ENCODE data around the gene PTCRA.

DNA sequence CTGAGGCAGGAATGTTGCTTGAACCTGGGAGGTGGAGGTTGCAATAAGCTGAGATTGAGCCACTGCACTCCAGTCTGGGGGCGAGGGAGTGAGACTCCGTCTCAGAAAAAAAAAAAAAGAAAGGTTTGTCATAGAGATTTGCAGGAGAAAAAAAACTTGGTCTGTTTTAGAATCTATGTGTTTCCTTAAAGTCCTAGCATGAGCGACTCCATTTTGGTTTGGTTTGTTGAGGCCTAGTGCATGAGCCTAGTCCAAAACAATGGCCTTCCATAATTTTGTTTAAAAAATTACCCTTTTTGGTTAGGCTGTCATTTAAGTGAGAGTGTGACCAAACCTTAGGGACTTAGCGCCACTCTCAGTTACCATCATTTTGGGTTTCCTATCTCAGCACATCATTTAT lies 36.5 kb downstream of the PTCRA start:
- no peak for TF ChIP-seq POLR2A (IDR thresholded peaks at IDR 0.05; ENCODE audit: low read depth, low read length)
- no peak for TF ChIP-seq POLR2AphosphoS5 (IDR thresholded peaks at IDR 0.05; ENCODE audit: low read depth, low read length)
